ENCODE data around the gene PDIA5.

DNA sequence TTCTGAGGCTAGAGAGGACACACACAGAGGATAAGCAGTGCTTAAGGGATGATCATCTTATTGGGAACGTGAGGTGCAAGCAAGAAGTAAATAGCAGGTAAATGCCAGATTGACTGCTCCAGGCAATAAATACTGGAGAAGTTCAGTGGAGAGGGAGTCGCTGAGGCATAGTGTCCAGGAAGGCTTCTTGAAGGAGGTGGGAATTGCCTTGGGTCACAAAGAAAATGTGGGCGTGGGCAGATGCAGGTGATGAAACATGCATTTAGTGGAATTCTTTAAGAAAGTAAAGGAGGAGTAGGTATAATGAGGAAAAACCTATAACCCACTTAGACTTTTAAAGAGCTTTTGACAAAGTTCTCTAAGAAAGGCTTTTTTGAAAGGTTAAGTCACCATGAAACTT, 31.8 kb upstream of the PDIA5 start:
- TF ChIP-seq, protein P1, sequence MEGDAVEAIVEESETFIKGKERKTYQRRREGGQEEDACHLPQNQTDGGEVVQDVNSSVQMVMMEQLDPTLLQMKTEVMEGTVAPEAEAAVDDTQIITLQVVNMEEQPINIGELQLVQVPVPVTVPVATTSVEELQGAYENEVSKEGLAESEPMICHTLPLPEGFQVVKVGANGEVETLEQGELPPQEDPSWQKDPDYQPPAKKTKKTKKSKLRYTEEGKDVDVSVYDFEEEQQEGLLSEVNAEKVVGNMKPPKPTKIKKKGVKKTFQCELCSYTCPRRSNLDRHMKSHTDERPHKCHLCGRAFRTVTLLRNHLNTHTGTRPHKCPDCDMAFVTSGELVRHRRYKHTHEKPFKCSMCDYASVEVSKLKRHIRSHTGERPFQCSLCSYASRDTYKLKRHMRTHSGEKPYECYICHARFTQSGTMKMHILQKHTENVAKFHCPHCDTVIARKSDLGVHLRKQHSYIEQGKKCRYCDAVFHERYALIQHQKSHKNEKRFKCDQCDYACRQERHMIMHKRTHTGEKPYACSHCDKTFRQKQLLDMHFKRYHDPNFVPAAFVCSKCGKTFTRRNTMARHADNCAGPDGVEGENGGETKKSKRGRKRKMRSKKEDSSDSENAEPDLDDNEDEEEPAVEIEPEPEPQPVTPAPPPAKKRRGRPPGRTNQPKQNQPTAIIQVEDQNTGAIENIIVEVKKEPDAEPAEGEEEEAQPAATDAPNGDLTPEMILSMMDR (IDR thresholded peaks at IDR 0.05): no peak
- TF ChIP-seq POLR2A (IDR thresholded peaks at IDR 0.05): no peak
